Gastroesophageal sphincter (tissue), 3 donors: ENCODE measurements around the gene ZNF691.

ENCODE experiments used
- EP300 ChIP-seq: sonication (generic); formaldehyde crosslinking; IDR thresholded peaks from one replicate; pipeline ENCODE4 v1.6.1; 2017; ENCODE audit warnings: antibody characterized with exemption, mild to moderate bottlenecking
- POLR2A ChIP-seq, 2 donors: fragments of 450-650 bp; IDR thresholded peaks; one replicate each; pipeline ENCODE4 v1.6.1; 2017; ENCODE audit warnings: antibody characterized with exemption in 2 of 2, mild to moderate bottlenecking in 2 of 2, moderate library complexity in 1 of 2
- POLR2AphosphoS5 ChIP-seq: sonication (generic); formaldehyde crosslinking; IDR thresholded peaks from one replicate; pipeline ENCODE4 v1.6.1; 2017; ENCODE audit warnings: antibody characterized with exemption
- TF ChIP-seq, protein P1 (sequence below), 4 experiments: fragments of 200-600 bp in 2 of 4; fragments of 450-650 bp in 2 of 4; sonication (generic) in 1 of 4; IDR thresholded peaks; one replicate each; pipeline ENCODE4 v1.5.1; 2017 to 2019; ENCODE audit warnings: antibody characterized with exemption in 4 of 4, mild to moderate bottlenecking in 2 of 4, moderate library complexity in 2 of 4

GRCh38 chr1:42817440-42817767 lies 29.0 kb upstream of the ZNF691 start:
- TF ChIP-seq POLR2AphosphoS5 (no peak), EP300 (no peak), POLR2A (IDR thresholded peaks at IDR 0.05) (no peak)
- TF ChIP-seq, protein P1, sequence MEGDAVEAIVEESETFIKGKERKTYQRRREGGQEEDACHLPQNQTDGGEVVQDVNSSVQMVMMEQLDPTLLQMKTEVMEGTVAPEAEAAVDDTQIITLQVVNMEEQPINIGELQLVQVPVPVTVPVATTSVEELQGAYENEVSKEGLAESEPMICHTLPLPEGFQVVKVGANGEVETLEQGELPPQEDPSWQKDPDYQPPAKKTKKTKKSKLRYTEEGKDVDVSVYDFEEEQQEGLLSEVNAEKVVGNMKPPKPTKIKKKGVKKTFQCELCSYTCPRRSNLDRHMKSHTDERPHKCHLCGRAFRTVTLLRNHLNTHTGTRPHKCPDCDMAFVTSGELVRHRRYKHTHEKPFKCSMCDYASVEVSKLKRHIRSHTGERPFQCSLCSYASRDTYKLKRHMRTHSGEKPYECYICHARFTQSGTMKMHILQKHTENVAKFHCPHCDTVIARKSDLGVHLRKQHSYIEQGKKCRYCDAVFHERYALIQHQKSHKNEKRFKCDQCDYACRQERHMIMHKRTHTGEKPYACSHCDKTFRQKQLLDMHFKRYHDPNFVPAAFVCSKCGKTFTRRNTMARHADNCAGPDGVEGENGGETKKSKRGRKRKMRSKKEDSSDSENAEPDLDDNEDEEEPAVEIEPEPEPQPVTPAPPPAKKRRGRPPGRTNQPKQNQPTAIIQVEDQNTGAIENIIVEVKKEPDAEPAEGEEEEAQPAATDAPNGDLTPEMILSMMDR (IDR thresholded peaks at IDR 0.05): no peak
